Keratinocyte (primary cell): ENCODE results near the gene ATP7B. TPM values are rescaled to one million over a fixed set of nuclear protein-coding genes. Genes with fewer than 3 reads are reported as not detected.

Source experiments
- DNase-seq: peaks from one replicate; pipeline ENCODE4 v3.0.0-alpha.2; 2011; ENCODE audit warnings: low read depth, missing footprints, low spot score
- FAIRE-seq: peaks from 2 replicates; lab custom pipeline; 2011; peaks lifted over from hg19 to GRCh38; lab: Jason Lieb, UNC
- H2AFZ ChIP-seq: 2 replicates; pipeline ENCODE4 v1.6.0; 2012; ENCODE audit warnings: low read length, control low read depth, inconsistent platforms; ENCODE audit not compliant: control insufficient read depth
- H3K27ac ChIP-seq: 2 replicates; pipeline ENCODE4 v1.5.1; 2011; ENCODE audit warnings: low read length; ENCODE audit not compliant: control insufficient read depth, insufficient read depth
- H3K27me3 ChIP-seq: 3 replicates; pipeline ENCODE4 v1.6.0; 2011; ENCODE audit warnings: low read length; ENCODE audit not compliant: control insufficient read depth, insufficient read depth; ENCODE audit errors: extremely low read depth
- H3K36me3 ChIP-seq, 2 experiments: 2 replicates in 1 of 2; 3 replicates in 1 of 2; pipeline ENCODE4 v1.5.1; 2011; ENCODE audit warnings: low read length in 2 of 2, mild to moderate bottlenecking in 1 of 2; ENCODE audit not compliant: control insufficient read depth in 2 of 2, insufficient read depth in 2 of 2; ENCODE audit errors: extremely low read depth in 1 of 2
- H3K4me1 ChIP-seq: 3 replicates; pipeline ENCODE4 v1.5.1; 2011; ENCODE audit warnings: low read length; ENCODE audit not compliant: control insufficient read depth, insufficient read depth; ENCODE audit errors: extremely low read depth
- H3K4me2 ChIP-seq: 3 replicates; pipeline ENCODE4 v1.6.0; 2011; ENCODE audit warnings: low read depth, low read length; ENCODE audit not compliant: control insufficient read depth, insufficient read depth; ENCODE audit errors: extremely low read depth
- H3K4me3 ChIP-seq, 3 experiments: fragments of 200-600 bp in 1 of 3; sonication (generic) in 1 of 3; 2 replicates in 2 of 3; 3 replicates in 1 of 3; pipeline ENCODE4 v1.5.1; 2011 to 2016; ENCODE audit warnings: low read length in 3 of 3, mild to moderate bottlenecking in 3 of 3, control low read depth in 2 of 3, inconsistent platforms in 1 of 3, low read depth in 1 of 3, mixed read lengths in 1 of 3, mixed run types in 1 of 3, moderate library complexity in 1 of 3; ENCODE audit not compliant: control insufficient read depth in 2 of 3, insufficient read depth in 2 of 3; ENCODE audit errors: extremely low read depth in 1 of 3
- H3K79me2 ChIP-seq: 2 replicates; pipeline ENCODE4 v1.6.0; 2012; ENCODE audit warnings: low read length; ENCODE audit not compliant: control insufficient read depth, insufficient read depth
- H3K9ac ChIP-seq: 3 replicates; pipeline ENCODE4 v1.6.0; 2011; ENCODE audit warnings: low read length; ENCODE audit not compliant: control insufficient read depth, insufficient read depth; ENCODE audit errors: extremely low read depth
- H3K9me1 ChIP-seq: 3 replicates; pipeline ENCODE4 v1.6.0; 2011; ENCODE audit warnings: low read length; ENCODE audit not compliant: control insufficient read depth, insufficient read depth; ENCODE audit errors: extremely low read depth
- H3K9me3 ChIP-seq: 2 replicates; pipeline ENCODE4 v1.5.1; 2012; ENCODE audit warnings: low read depth, low read length; ENCODE audit not compliant: control insufficient read depth
- H4K20me1 ChIP-seq: 3 replicates; pipeline ENCODE4 v1.6.0; 2011; ENCODE audit warnings: low read length; ENCODE audit not compliant: control insufficient read depth, insufficient read depth; ENCODE audit errors: extremely low read depth
- CTCF ChIP-seq, 3 experiments: IDR thresholded peaks in 1 of 3; conservative IDR thresholded peaks in 1 of 3; optimal IDR thresholded peaks in 1 of 3; 2 replicates in 2 of 3; 3 replicates in 1 of 3; pipeline versions ENCODE3 to v1.5.1; 2011; ENCODE audit warnings: low read length in 3 of 3, mild to moderate bottlenecking in 3 of 3, moderate library complexity in 2 of 3, control low read depth in 1 of 3, inconsistent platforms in 1 of 3; ENCODE audit not compliant: insufficient read depth in 2 of 3; ENCODE audit errors: extremely low read depth in 1 of 3
- EZH2 ChIP-seq: IDR thresholded peaks from one replicate; pipeline ENCODE4 v1.6.1; 2012; ENCODE audit warnings: inconsistent platforms, mild to moderate bottlenecking, low read length, moderate library complexity
- dilution Hi-C: fragments of 300-500 bp; cut with MboI; formaldehyde crosslinking; loops from one replicate; pipeline ENCODE4 v1.7.0; 2020; ENCODE audit warnings: low sequenced_read_pairs; ENCODE audit not compliant: extremely low pct_ligation_motif_present
- polyA plus RNA-seq, 5 experiments: library from polyadenylated mRNA; depleted of rRNA in 3 of 5; stranded (reverse) in 3 of 5; stranded (forward) in 1 of 5; unstranded in 1 of 5; fragments of >200 nt; gene quantifications; 1 replicate in 1 of 5; 2 replicates in 3 of 5; 3 replicates in 1 of 5; pipeline versions ENCODE4 v1.2.1 to v1.2.3, GENCODE V29; 2011 to 2012; ENCODE audit warnings: missing spikeins in 2 of 5, low read depth in 1 of 5, low replicate concordance in 1 of 5

ATP7B gene
- polyA plus RNA-seq, 1 donor (not counting 4 experiments of a cell fraction or from before 2014, with no cell fraction given): 5.2 TPM

GRCh38 chr13:52025475-52026245 lies 14.4 kb upstream of the ATP7B start:
- no peak overlapping the region for H3K4me2 ChIP-seq
- peaks cover 5 to 15% of the 10 kb centered on the region in 2 experiments for H3K36me3 ChIP-seq

GRCh38 chr13:52024481-52024880 lies 13.2 kb upstream of the ATP7B start, which contains the start of gene UTP14C:
Gene UTP14C (plus strand): TSS chr13:52024691. CDS start chr13:52028805, 4,114 bp downstream.
- dilution Hi-C loops: no loop called here
- Histone ChIP-seq H3K36me3 (peaks cover 5 to 15% of the 10 kb centered on the region in 2 experiments), H2AFZ (no peak within 1 kb of the TSS), H3K9me1 (no peaks in the 10 kb centered on the region), H3K79me2 (peaks cover 5% of the 10 kb centered on the region), H4K20me1 (no peaks in the 10 kb centered on the region), H3K27ac (no peak within 1 kb of the TSS), H3K27me3 (no peaks in the 10 kb centered on the region), H3K9ac (no peak within 1 kb of the TSS), H3K4me1 (peaks cover 6% of the 10 kb centered on the region), H3K4me2 (no peak within 1 kb of the TSS), H3K4me3 (no peak within 1 kb of the TSS), H3K9me3 (no peaks in the 10 kb centered on the region)
- FAIRE-seq (no peak), DNase-seq (no peak)
- TF ChIP-seq EZH2: no peak
- TF ChIP-seq CTCF (optimal IDR thresholded peaks at IDR 0.05 in 1 of 3, IDR thresholded peaks at IDR 0.05 in 1 of 3, conservative IDR thresholded peaks at IDR 0.05 in 1 of 3; ENCODE audit: extremely low read depth in 1 of 3, insufficient read depth in 2 of 3, low read length in 3 of 3): no peak

More at GRCh38 chr13:52025475-52026245, 14.4 kb upstream of the ATP7B start:
- Histone ChIP-seq H3K9me1 (no peaks in the 10 kb centered on the region), H3K27me3 (no peaks in the 10 kb centered on the region), H3K79me2 (peaks cover 5% of the 10 kb centered on the region), H2AFZ (no peak overlapping the region), H3K4me3 (no peak overlapping the region), H4K20me1 (no peaks in the 10 kb centered on the region), H3K9ac (no peak overlapping the region), H3K4me1 (peaks cover 6% of the 10 kb centered on the region), H3K27ac (no peak overlapping the region), H3K9me3 (no peaks in the 10 kb centered on the region)
- DNase-seq (no peak), FAIRE-seq (no peak)
- TF ChIP-seq CTCF (optimal IDR thresholded peaks at IDR 0.05 in 1 of 3, IDR thresholded peaks at IDR 0.05 in 1 of 3, conservative IDR thresholded peaks at IDR 0.05 in 1 of 3; ENCODE audit: extremely low read depth in 1 of 3, insufficient read depth in 2 of 3, low read length in 3 of 3): no peak
- TF ChIP-seq EZH2: no peak
- dilution Hi-C loops: no loop called here
